Psoas muscle (tissue), 8 donors: Measurements from ENCODE around the gene DIPK1C. TPM values are rescaled to one million over a fixed set of nuclear protein-coding genes. Genes with fewer than 3 reads are reported as not detected.

ENCODE experiments used
- ATAC-seq, 4 donors: fragments of 200-7000 bp; cut with Tn5 transposase; one replicate each; pipeline ENCODE4 v1.9.1; 2020; ENCODE audit warnings: moderate library complexity in 3 of 4, mild to moderate bottlenecking in 2 of 4
- DNase-seq, 2 donors: peaks; one replicate each; pipeline ENCODE4 v3.0.0-alpha.2; 2020
- H3K27ac ChIP-seq: fragments of 200-600 bp; one replicate; pipeline ENCODE4 v1.8.0; 2022
- H3K27me3 ChIP-seq, 3 donors: fragments of 200-600 bp in 1 of 3; one replicate each; pipeline versions ENCODE4 v1.6.1 to v1.8.0; 2013 to 2022; ENCODE audit warnings: low read length in 2 of 3, mild to moderate bottlenecking in 2 of 3, moderate library complexity in 1 of 3; ENCODE audit not compliant: insufficient read depth in 3 of 3
- H3K36me3 ChIP-seq, 2 donors: fragments of 200-600 bp in 1 of 2; one replicate each; pipeline versions ENCODE4 v1.6.1 to v1.8.0; 2013 to 2022; ENCODE audit warnings: low read depth in 1 of 2, mild to moderate bottlenecking in 1 of 2, moderate library complexity in 1 of 2; ENCODE audit not compliant: insufficient read depth in 1 of 2
- H3K4me1 ChIP-seq: fragments of 200-600 bp; one replicate; pipeline ENCODE4 v1.8.0; 2022
- H3K4me3 ChIP-seq: fragments of 200-600 bp; one replicate; pipeline ENCODE4 v1.8.0; 2022; ENCODE audit warnings: mild to moderate bottlenecking
- H3K9me3 ChIP-seq: fragments of 200-600 bp; one replicate; pipeline ENCODE4 v1.8.0; 2022
- CTCF ChIP-seq: fragments of 200-600 bp; IDR thresholded peaks from one replicate; pipeline ENCODE4 v1.8.0; 2022; ENCODE audit warnings: antibody characterized with exemption
- WGBS, 3 donors: extraction: QIAGEN DNeasy Blood & Tissue Kit; methylation state at CpG; one replicate each; pipeline versions ENCODE4 v1.1.6 to v1.1.7; 2013; 5-methylcytosine and 5-hydroxymethylcytosine counted together
- intact Hi-C, 2 donors: fragments of 100-400 bp; cut with DNase I; formaldehyde crosslinking; loops; one replicate each; pipeline versions ENCODE4 v1.11.0 to v1.14.2; 2022
- polyA plus RNA-seq, 3 donors: library from polyadenylated mRNA; stranded (reverse); fragments of 200-250 nt; gene quantifications; one replicate each; pipeline ENCODE4 v1.2.3, GENCODE V29; 2013
- total RNA-seq, 4 donors: library from RNA; stranded (reverse); fragmentation: NEBNext Ultra II Directional in 2 of 4; extraction: Animal tissue kit (Norgen Biotek cat#: 25700) in 2 of 4; gene quantifications; one replicate each; pipeline versions ENCODE4 v1.2.1 to v1.2.4, GENCODE V29; 2021 to 2023
- donor health status: healthy with polysubstance abuse.
- donor health status: DM: no; HTN: no; CAD: no; lungs with moderate emphysema.
- donor health status: Bipolar disorder and iron deficiency.
- donor health status: healthy.
- donor health status: DM: yes; HTN: yes; CAD: no.
- donor health status: DM: no; HTN: no; CAD: no.
- donor health status: DM: no; HTN: no; CAD: no.
- donor health status: DM: yes; HTN: yes; CAD: no.

DIPK1C gene
- total and polyA plus RNA-seq, 7 donors, result 0.07 to 0.67 (median 0.20) TPM

- WGBS, 3 donors, result 51 to 63% (median 60%) methylated on average over 12 of the region's 12 CpGs
- H3K9me3 ChIP-seq, result no peaks in the 10 kb centered on the region
- peaks cover 0 to 9% (median 3%) of the 10 kb centered on the region in 3 donors for H3K27me3 ChIP-seq
- intact Hi-C loops, result no loop called here
- H3K4me1 ChIP-seq, result no peaks in the 10 kb centered on the region
- no peak for DNase-seq
- no peak overlapping the region for H3K27ac ChIP-seq
- no peaks in the 10 kb centered on the region for H3K36me3 ChIP-seq
- H3K4me3 ChIP-seq, result no peak overlapping the region
- no peak for TF ChIP-seq CTCF
- ATAC-seq, result no peak
Measured at GRCh38 chr18:74416124-74416523, 41.0 kb downstream of the DIPK1C start.

- 74 to 83% (median 79%) methylated on average over 12 of the region's 12 CpGs for WGBS, 3 donors
- no peaks in the 10 kb centered on the region for H3K4me1 ChIP-seq
- DNase-seq (no peak), ATAC-seq (no peak)
- H3K36me3 ChIP-seq, result no peaks in the 10 kb centered on the region
- TF ChIP-seq CTCF, result no peak
- no peak overlapping the region for H3K4me3 ChIP-seq
- no peaks in the 10 kb centered on the region for H3K9me3 ChIP-seq
- no peak overlapping the region for H3K27ac ChIP-seq
- intact Hi-C loops, result no loop called here
- H3K27me3 ChIP-seq, result peaks cover 0 to 9% (median 4%) of the 10 kb centered on the region in 3 donors
Measured at GRCh38 chr18:74414953-74415515, 42.1 kb downstream of the DIPK1C start.

GRCh38 chr18:74413836-74414235 lies 43.3 kb downstream of the DIPK1C start:
- WGBS, 3 donors, result 83 to 88% (median 86%) methylated on average over 7 of the region's 7 CpGs
- DNase-seq (no peak), ATAC-seq (no peak)
- Histone ChIP-seq H3K9me3 (no peaks in the 10 kb centered on the region), H3K4me1 (no peaks in the 10 kb centered on the region), H3K27me3 (peaks cover 0 to 9% (median 4%) of the 10 kb centered on the region in 3 donors), H3K4me3 (no peak overlapping the region), H3K36me3 (no peaks in the 10 kb centered on the region), H3K27ac (no peak overlapping the region)
- no peak for TF ChIP-seq CTCF
- intact Hi-C loops, result no loop called here

GRCh38 chr18:74412116-74412880 lies 44.8 kb downstream of the DIPK1C start:
- ATAC-seq (no peak), DNase-seq (no peak)
- Histone ChIP-seq H3K4me1 (no peaks in the 10 kb centered on the region), H3K36me3 (no peaks in the 10 kb centered on the region), H3K27me3 (peaks cover 0 to 9% (median 4%) of the 10 kb centered on the region in 3 donors), H3K4me3 (no peak overlapping the region), H3K27ac (no peak overlapping the region), H3K9me3 (no peaks in the 10 kb centered on the region)
- intact Hi-C loops, result no loop called here
- no peak for TF ChIP-seq CTCF
- WGBS, 3 donors, result 54 to 57% (median 56%) methylated on average over 20 to 21 of the region's 21 CpGs
